Measurements from ENCODE around the gene STIP1.

Gene STIP1

DNA sequence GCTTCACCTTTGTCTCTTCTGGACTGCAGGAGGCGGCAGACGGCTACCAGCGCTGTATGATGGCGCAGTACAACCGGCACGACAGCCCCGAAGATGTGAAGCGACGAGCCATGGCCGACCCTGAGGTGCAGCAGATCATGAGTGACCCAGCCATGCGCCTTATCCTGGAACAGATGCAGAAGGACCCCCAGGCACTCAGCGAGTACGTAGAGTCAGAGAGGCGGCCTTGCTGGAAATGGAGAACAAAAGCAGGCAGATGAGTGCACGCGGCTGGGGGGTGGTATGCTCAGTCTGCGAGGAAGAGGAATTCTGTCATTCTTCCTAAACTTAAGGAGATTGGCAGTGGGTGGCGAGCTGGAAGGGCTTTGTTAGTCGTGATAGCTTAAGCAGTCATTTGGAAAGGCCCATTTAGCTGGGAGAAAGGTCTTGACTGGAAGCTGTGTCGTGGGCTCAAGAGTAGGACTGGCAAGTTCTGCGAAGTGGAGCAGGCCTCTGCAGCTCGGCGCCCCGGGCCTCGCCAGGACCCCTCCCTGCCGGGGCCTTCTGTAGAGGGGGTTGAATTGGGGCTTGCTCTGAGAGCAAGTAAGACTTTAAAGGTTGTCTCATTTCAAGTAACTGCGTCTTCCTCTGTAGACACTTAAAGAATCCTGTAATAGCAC is 17.6 kb downstream of the STIP1 start:
- no peak for DNase-seq

DNA sequence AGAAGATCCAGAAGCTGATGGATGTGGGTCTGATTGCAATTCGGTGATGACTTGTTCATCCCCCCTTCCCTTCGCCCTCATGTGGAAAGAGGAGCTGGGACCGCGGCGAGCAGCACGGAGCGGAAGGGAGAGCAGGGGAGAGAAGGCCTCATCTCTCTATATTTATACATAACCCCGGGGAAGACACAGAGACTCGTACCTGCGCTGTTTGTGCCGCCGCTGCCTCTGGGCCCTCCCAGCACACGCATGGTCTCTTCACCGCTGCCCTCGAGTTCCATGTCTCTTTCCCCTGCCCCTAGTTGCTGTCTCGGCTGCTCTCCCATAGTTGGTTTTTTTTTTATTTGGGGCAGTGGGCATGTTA is 18.1 kb downstream of the STIP1 start:
- no peak for DNase-seq

GRCh38 chr11:64204464-64204989 is 18.6 kb downstream of the STIP1 start:
- peak; percentile 79 for DNase-seq

DNA sequence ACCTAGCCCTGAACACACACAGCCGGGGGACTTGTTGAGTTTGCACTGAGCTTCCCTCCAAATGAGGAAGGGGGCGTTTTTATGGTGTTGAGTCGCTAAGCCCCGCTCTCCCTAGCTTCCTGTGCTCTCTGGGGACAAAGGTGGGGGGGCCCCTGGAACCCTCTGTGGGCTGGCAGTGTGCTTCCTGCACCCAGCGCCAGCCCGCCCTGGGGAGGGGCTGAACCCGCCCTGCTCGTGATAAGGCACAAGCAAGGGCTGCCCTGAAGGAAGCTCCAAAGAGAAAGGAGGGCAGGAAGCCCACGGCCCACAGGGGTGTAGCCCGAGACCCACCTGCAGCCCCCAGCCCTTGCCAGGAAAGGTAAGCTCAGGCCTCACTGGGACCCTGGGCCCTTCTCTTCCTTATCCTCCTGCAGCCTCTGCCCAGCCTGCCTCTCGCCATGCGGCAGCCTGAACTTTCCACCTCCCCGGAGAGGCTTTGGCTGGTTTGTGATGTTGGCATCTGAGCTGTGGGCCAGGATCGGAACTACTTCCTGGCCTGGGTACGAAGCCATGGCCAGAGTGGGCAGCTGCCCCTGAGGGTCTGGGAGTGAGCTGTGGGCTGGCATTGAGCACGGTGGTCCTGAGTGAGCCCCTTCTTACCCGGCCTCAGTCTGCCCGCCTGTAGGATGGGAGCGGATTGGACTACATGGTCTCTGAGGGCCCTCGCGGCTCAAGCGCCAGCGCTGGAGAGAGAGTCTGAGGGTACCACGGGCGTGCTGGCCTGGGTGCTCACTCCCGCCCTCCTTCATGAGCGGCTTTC is 20.7 kb downstream of the STIP1 start, which contains the start of gene FERMT3:
TSS of gene FERMT3 (plus strand) at position 265 of the 799 bp plus-strand sequence. CDS start 644 bp downstream, outside the sequence.
- DNase-seq = peak; percentile 73

DNA sequence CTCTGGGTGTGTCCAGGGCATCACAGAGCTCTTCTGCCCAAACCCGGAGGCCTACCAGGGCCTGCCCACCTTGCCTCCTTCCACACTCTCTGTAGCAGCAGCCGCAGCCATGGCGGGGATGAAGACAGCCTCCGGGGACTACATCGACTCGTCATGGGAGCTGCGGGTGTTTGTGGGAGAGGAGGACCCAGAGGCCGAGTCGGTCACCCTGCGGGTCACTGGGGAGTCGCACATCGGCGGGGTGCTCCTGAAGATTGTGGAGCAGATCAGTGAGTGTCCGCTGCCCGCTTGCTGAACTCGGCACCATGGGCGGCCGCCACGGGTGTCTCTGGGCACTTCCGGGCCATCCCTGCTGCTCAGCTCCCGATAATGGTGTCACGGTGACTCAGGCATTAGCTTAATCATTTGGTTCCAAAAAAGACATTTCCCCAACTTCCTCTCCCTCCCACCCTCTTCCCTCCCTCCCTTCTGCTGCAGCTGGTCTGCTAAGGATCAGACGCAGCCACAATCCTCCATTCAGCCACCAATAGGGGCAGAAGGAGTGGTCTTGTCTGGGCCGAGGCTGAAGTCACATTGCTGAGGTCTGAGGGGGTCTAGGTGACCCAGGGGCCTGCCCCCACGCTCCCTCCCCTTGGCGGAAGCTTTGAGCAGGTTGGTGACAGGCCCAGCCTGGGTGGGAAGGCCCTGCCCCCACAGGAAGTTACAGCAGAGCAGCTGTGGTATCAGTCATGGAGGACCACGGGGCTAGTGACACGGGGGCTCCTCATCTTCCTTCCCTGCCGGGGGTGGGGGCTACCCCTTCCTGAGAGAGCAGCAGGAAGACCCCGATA is 21.5 kb downstream of the STIP1 start:
- DNase-seq = peak; percentile 86

DNA sequence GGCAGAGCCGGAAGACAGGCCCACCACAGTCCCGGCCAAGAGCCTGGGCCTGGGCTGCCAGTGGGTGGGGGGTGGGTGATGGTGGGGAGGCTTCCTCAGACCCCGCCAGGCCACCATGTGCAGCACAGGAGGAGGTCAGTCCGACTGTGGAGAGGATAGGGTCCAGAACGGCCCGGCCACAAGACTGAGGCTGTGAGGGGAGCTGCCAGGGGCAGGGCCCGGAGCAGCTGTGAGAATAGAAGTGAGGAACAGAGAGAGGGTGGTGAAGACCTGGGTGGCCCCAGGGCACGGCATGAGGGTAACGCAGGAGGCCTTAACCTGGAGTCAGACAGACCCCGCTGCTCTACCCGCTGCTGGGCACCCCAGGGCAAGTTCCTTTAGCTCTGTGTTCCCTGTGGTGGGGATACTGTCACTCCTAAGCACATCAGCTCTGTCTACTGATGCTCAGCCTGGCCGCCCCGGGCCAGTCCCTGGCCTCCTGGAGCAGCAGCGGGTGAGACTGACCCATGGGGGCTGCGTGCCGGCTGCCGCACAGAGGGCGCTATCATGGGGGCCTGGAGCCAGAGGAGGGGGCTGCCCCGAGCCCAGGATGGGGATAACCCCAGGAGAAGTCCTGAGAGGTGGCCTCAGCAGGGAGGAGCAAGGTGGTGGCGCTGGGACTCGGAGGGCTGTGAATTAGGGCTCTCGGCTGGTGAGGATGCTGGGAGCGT is 22.3 kb downstream of the STIP1 start:
- DNase-seq = no peak

GRCh38 chr11:64208796-64209562 is 23.0 kb downstream of the STIP1 start:
- no peak for DNase-seq

GRCh38 chr11:64209563-64209843 is 23.5 kb downstream of the STIP1 start:
- DNase-seq = no peak

DNA sequence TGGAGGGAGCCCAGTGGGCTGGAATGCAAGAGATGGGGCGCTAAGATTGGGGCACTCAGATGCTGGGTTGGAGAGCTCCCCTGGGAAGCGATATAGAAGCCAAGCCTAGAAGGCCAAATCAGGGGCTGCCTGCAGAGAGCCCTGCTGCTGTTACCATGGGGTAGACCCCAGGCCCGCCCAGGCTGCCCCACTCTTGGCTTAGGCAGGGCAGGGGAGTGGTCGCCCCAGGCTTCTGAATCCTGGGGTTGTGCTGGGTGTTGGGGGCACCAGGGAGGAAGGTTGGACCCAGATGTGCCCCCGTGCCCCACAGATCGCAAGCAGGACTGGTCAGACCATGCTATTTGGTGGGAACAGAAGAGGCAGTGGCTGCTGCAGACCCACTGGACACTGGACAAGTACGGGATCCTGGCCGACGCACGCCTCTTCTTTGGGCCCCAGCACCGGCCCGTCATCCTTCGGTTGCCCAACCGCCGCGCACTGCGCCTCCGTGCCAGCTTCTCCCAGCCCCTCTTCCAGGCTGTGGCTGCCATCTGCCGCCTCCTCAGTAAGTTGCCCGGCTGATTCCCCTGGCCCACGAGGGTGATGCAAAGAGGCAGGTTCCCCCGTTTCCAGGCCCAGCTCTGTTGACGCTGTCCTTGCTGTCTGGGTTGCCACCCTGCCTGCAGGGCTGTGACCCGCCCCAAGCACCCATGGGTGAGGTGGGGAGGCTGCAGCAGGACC is 24.5 kb downstream of the STIP1 start:
- DNase-seq = no peak

GRCh38 chr11:64211181-64211872 is 25.4 kb downstream of the STIP1 start:
- no peak for DNase-seq

- no peak for DNase-seq
These were observed 30.9 kb downstream of the STIP1 start for GRCh38 chr11:64216879-64217278.

- no peak for DNase-seq
These were observed 32.8 kb downstream of the STIP1 start for GRCh38 chr11:64218628-64219353.

- no peak for DNase-seq
These were observed 33.3 kb downstream of the STIP1 start for GRCh38 chr11:64219354-64219684.

- DNase-seq = no peak
These were observed 33.8 kb downstream of the STIP1 start for GRCh38 chr11:64219755-64220154.

GRCh38 chr11:64220271-64220670 is 34.3 kb downstream of the STIP1 start:
- no peak for DNase-seq

DNA sequence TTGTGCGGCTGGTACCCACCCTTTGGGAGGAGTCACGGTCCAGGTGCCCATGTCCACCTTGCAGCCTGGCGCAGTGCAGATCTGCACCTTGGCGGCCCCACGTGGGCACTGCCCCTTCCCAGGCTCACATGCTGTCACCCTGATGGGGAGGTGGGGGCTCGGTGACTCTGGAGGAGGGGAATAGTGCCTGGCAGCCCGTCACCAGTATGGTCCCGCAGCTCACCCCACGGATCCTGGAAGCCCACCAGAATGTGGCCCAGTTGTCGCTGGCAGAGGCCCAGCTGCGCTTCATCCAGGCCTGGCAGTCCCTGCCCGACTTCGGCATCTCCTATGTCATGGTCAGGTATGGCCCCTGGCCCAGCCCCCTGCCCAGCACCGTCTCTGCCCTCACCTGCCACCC is 34.8 kb downstream of the STIP1 start:
- DNase-seq = no peak

- no peak for DNase-seq
These were observed 36.7 kb downstream of the STIP1 start for GRCh38 chr11:64222651-64223000.

- no peak for DNase-seq
These were observed 37.2 kb downstream of the STIP1 start for GRCh38 chr11:64223001-64223651.

DNA sequence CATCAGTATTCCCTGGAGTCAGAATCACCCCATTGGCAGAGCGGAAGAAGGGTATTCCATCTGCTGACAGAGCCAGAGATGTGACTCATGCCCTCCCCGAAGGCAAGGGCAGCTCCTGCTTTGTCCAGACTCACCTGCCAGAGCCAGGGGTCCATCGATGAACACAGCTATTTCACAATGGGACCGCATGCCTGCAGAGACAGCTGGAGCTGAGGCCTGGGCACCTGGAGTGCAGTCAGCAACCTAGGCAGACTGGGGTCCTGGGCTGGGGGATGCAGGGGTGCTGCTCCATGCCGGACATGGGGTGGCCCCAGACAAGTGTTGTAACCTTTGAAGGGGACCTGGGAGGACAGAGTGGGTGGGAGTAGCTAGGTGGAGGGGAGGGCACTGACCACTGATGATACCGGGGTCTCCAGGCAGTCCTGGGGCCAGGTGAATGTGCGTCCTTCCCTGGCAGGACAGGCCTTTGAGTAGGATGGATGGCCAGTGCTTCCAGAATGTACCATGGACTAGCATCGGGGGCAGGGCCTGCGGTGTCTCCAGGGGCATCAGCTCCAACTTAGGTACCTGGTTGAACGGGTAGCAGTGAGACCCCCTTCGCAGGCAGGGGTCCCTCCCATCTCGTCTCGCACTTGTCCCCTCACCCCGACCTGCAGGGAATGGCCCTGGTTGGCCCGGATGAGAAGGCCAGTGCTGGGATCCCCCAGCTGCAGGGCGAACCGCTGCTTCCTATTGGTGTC is 38.4 kb downstream of the STIP1 start:
- peak; percentile 15 for DNase-seq
